Breast epithelium (tissue), 4 donors: ENCODE data around the gene PPCDC. TPM values are rescaled to one million over a fixed set of nuclear protein-coding genes. Genes with fewer than 3 reads are reported as not detected.

Experiments used
- DNase-seq, 2 donors: peaks; one replicate each; pipeline ENCODE4 v3.0.0-alpha.2; 2019; ENCODE audit warnings: low spot score in 2 of 2
- H3K27ac ChIP-seq, 2 donors: fragments of 200-600 bp; sonication (generic) in 1 of 2; one replicate each; pipeline ENCODE4 v1.5.1; 2016 to 2019; ENCODE audit warnings: mild to moderate bottlenecking in 1 of 2
- H3K27me3 ChIP-seq, 2 donors: fragments of 200-600 bp; sonication (generic) in 1 of 2; one replicate each; pipeline versions ENCODE4 v1.5.1 to v1.6.0; 2017 to 2019; ENCODE audit warnings: control low read depth in 1 of 2, mild to moderate bottlenecking in 1 of 2
- H3K36me3 ChIP-seq: fragments of 200-600 bp; one replicate; pipeline ENCODE4 v1.5.1; 2019
- H3K4me1 ChIP-seq, 2 donors: fragments of 200-600 bp; sonication (generic); one replicate each; pipeline ENCODE4 v1.5.1; 2016 to 2019; ENCODE audit warnings: control low read depth in 1 of 2
- H3K4me3 ChIP-seq, 3 donors: fragments of 200-600 bp; sonication (generic); 1 replicate in 2 of 3; 2 replicates in 1 of 3; pipeline ENCODE4 v1.5.1; 2016 to 2019; ENCODE audit warnings: mild to moderate bottlenecking in 3 of 3, moderate library complexity in 2 of 3
- H3K9me3 ChIP-seq, 2 donors: fragments of 200-600 bp; sonication (generic) in 1 of 2; one replicate each; pipeline ENCODE4 v1.5.1; 2016 to 2019; ENCODE audit warnings: control low read depth in 1 of 2
- CTCF ChIP-seq, 3 donors: fragments of 450-650 bp; IDR thresholded peaks; one replicate each; pipeline ENCODE4 v1.5.1; 2016 to 2017; ENCODE audit warnings: antibody characterized with exemption in 3 of 3, mild to moderate bottlenecking in 3 of 3, moderate library complexity in 3 of 3
- POLR2A ChIP-seq: fragments of 450-650 bp; IDR thresholded peaks from one replicate; pipeline ENCODE4 v1.6.1; 2016; ENCODE audit warnings: antibody characterized with exemption, mild to moderate bottlenecking, moderate library complexity
- POLR2AphosphoS5 ChIP-seq, 3 donors: sonication (generic); formaldehyde crosslinking; IDR thresholded peaks; one replicate each; pipeline ENCODE4 v1.6.1; 2017; ENCODE audit warnings: antibody characterized with exemption in 3 of 3
- intact Hi-C: fragments of 100-400 bp; cut with DNase I; formaldehyde crosslinking; loops from one replicate; pipeline ENCODE4 v1.15.1; 2023; ENCODE audit warnings: low total_unique reads
- total RNA-seq, 3 donors: library from RNA; depleted of rRNA; stranded (reverse); fragments of >200 nt; gene quantifications; one replicate each; pipeline ENCODE4 v1.1.0, GENCODE V29; 2016

The PPCDC gene
- total RNA-seq, 3 donors from 2014 or later, result 17.3 to 19.0 (median 18.9) TPM

DNA sequence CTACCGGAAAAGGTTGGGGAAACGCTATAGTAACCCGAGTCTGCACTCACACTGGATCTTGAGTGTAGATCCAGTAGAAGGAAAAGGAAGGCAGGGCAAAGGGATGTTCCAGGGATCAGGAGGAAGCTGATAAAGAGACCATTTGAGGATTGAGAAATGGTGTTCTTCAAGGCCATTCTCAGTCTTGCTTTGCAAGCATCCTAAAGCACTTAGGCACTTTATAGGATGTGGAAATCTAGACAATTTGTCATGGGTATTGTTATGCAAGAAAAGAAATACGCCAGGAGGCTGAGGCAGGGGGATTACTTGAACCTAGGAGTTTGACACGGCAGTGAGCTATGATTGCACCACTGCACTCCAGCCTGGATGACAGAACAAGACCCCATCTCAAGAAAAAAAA lies 41.2 kb upstream of the PPCDC start:
- H3K4me3 ChIP-seq, result no peak overlapping the region
- H3K27me3 ChIP-seq, result no peaks in the 10 kb centered on the region
- no peaks in the 10 kb centered on the region for H3K4me1 ChIP-seq
- no peak for DNase-seq
- no peak overlapping the region for H3K27ac ChIP-seq
- no peaks in the 10 kb centered on the region for H3K36me3 ChIP-seq
- no peak for TF ChIP-seq POLR2A
- TF ChIP-seq POLR2AphosphoS5 (IDR thresholded peaks at IDR 0.05), result no peak
- no peak for TF ChIP-seq CTCF (IDR thresholded peaks at IDR 0.05)
- intact Hi-C loops, result loop anchor here (10.0 kb wide), 1 partner anchor 1013 kb away; no protein-coding TSS in a partner anchor
- no peaks in the 10 kb centered on the region for H3K9me3 ChIP-seq

DNA sequence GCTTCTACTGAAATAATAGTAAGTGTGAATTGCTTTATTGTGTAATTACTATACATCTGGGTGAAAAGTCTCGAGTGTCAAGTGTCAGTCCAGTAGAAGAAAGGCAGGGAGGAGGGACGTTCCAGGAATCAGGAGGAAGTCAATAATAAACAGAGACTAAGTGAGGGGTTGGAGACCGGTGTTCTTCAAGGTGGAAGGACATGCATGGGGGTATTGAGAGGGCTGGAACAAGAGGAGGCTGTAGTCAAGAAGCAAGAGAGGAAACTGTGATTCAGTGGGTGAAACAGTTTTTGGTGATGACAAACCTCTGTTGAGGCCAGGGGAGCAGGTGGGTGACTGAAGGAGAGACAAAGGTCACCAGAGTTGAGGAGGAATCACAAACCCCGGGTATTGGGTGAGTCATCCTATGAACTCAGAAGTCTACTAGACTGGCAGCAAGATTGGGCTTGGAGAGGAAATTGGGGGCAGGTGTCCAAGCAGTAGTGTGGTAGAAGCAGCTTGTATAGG lies 39.6 kb upstream of the PPCDC start:
- no peaks in the 10 kb centered on the region for H3K9me3 ChIP-seq
- DNase-seq, result no peak
- H3K4me3 ChIP-seq, result no peak overlapping the region
- H3K36me3 ChIP-seq, result no peaks in the 10 kb centered on the region
- H3K4me1 ChIP-seq, result no peaks in the 10 kb centered on the region
- H3K27ac ChIP-seq, result no peak overlapping the region
- intact Hi-C loops, result loop anchor here (10.0 kb wide), 1 partner anchor 1011 kb away; no protein-coding TSS in a partner anchor
- no peaks in the 10 kb centered on the region for H3K27me3 ChIP-seq
- TF ChIP-seq POLR2A, result no peak
- no peak for TF ChIP-seq CTCF (IDR thresholded peaks at IDR 0.05)
- TF ChIP-seq POLR2AphosphoS5 (IDR thresholded peaks at IDR 0.05), result no peak

DNA sequence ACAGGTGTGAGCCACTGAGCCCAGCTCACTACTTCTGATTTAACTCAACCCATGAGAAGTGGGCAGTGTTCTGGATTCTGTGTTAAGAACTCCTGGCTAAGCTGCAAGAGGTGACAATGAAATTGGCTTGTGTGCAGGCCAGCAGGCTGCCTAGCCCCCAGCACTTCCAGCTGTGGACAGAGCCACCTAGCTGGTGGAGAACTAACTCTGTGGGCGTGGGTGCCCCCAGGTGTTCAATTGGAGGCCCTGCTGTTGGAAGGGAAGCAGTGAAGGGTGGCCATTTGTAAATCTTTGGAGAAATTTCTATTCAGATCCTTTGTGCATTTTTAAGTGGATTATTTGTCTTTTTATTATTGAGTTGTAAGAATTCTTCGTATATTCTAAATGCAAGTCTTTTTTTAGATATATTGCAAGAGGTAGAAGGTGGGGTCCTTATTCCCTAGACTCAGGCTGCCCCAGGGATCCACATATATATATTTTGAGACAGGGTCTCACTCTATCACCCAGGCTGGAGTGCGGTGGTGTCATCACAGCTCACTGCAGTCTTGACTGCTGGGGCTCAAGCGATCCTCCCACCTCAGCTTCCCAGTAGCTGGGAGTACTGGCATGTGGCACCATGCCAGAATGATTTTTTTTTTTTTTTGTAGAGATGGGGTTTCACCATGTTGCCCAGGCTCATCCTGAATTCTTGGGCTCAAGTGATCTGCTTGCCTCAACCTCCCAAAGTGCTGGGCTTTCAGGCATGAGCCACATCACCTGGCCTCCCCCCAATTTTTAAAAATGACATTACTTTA lies 35.2 kb upstream of the PPCDC start:
- Histone ChIP-seq H3K4me3 (no peak overlapping the region), H3K27me3 (no peaks in the 10 kb centered on the region), H3K36me3 (no peaks in the 10 kb centered on the region), H3K9me3 (no peaks in the 10 kb centered on the region), H3K4me1 (no peaks in the 10 kb centered on the region), H3K27ac (no peak overlapping the region)
- no peak for DNase-seq
- TF ChIP-seq POLR2AphosphoS5 (IDR thresholded peaks at IDR 0.05) (no peak), POLR2A (no peak), CTCF (IDR thresholded peaks at IDR 0.05) (no peak)
- intact Hi-C loops, result loop anchor here (10.0 kb wide), 1 partner anchor 1007 kb away; no protein-coding TSS in a partner anchor

GRCh38 chr15:74989527-74989926 lies 33.9 kb upstream of the PPCDC start:
- Histone ChIP-seq H3K27me3 (no peaks in the 10 kb centered on the region), H3K36me3 (no peaks in the 10 kb centered on the region), H3K4me3 (no peak overlapping the region), H3K27ac (no peak overlapping the region), H3K4me1 (no peaks in the 10 kb centered on the region), H3K9me3 (no peaks in the 10 kb centered on the region)
- intact Hi-C loops, result loop anchor here (10.0 kb wide), 1 partner anchor 1005 kb away; no protein-coding TSS in a partner anchor
- no peak for TF ChIP-seq POLR2A
- TF ChIP-seq POLR2AphosphoS5 (IDR thresholded peaks at IDR 0.05), result no peak
- no peak for TF ChIP-seq CTCF (IDR thresholded peaks at IDR 0.05)
- no peak for DNase-seq

DNA sequence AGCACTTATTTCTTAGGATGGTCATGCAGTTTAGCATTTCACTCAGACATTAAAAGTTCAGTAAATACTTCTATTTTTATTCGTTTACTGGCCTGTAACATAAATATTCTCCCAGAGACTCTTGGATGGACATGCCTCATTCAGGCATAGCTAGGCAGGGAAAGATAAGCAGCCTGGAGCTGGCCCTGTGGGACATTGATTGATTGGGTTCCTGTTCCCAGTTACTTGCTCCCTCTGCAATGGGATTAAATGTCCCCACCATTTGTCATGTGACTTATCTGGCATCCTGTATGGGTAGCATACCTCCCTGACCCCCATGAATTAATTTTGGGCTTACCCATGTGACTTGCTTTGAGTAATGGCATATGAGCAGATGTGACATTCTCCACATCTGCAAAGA lies 30.8 kb upstream of the PPCDC start:
- TF ChIP-seq CTCF (IDR thresholded peaks at IDR 0.05), result no peak
- no peak for TF ChIP-seq POLR2AphosphoS5 (IDR thresholded peaks at IDR 0.05)
- no peak for TF ChIP-seq POLR2A
- Histone ChIP-seq H3K4me1 (peaks cover 0 to 4% of the 10 kb centered on the region in 2 donors), H3K27ac (no peak overlapping the region), H3K4me3 (no peak overlapping the region), H3K36me3 (no peaks in the 10 kb centered on the region), H3K9me3 (no peaks in the 10 kb centered on the region), H3K27me3 (no peaks in the 10 kb centered on the region)
- no peak for DNase-seq
- intact Hi-C loops, result no loop called here
